ENCODE data around the gene SLFN5.

- TF ChIP-seq CTCF (IDR thresholded peaks at IDR 0.05) (no peak), POLR2A (IDR thresholded peaks at IDR 0.05) (no peak)
These were observed 71.1 kb downstream of the SLFN5 start for GRCh38 chr17:35313875-35314409.

Data from stomach (tissue), 4 donors.